DOHH2 (cell line): ENCODE measurements around the gene SLC1A3.
A peak's percentile ranks its signal among the peaks of the same experiment; 100 is the strongest.

ENCODE experiments used
- H3F3A ChIP-seq: fragments of 200-600 bp; sonication (generic), shearing (Covaris generic); 2 replicates; pipeline ENCODE4 v1.6.0; 2016; ENCODE audit warnings: antibody characterized with exemption, mild to moderate bottlenecking; ENCODE audit not compliant: control insufficient read depth, insufficient read depth
- H3K27ac ChIP-seq: fragments of 200-600 bp; sonication (generic); 2 replicates; pipeline ENCODE4 v1.5.1; 2014; ENCODE audit warnings: low read depth, mild to moderate bottlenecking, low read length, moderate library complexity
- H3K27me3 ChIP-seq: fragments of 200-600 bp; sonication (generic); 2 replicates; pipeline ENCODE4 v1.6.1; 2014; ENCODE audit warnings: mild to moderate bottlenecking, low read length, mixed read lengths; ENCODE audit not compliant: control insufficient read depth
- H3K36me3 ChIP-seq: fragments of 200-600 bp; sonication (generic); 2 replicates; pipeline ENCODE4 v1.6.1; 2014; ENCODE audit warnings: mild to moderate bottlenecking, low read length, moderate library complexity, mixed read lengths; ENCODE audit not compliant: control insufficient read depth
- H3K4me1 ChIP-seq: fragments of 200-600 bp; sonication (generic); 2 replicates; pipeline ENCODE4 v1.6.1; 2014; ENCODE audit warnings: mild to moderate bottlenecking, low read length, mixed read lengths; ENCODE audit not compliant: control insufficient read depth
- H3K4me2 ChIP-seq: fragments of 200-600 bp; sonication (generic); 2 replicates; pipeline ENCODE4 v1.6.0; 2014; ENCODE audit warnings: mild to moderate bottlenecking, low read length, moderate library complexity
- H3K4me3 ChIP-seq: fragments of 200-600 bp; sonication (generic); 2 replicates; pipeline ENCODE4 v1.5.1; 2014; ENCODE audit warnings: mild to moderate bottlenecking, low read length, mixed read lengths
- H3K79me2 ChIP-seq: fragments of 200-600 bp; sonication (generic); 2 replicates; pipeline ENCODE4 v1.6.1; 2014; ENCODE audit warnings: mild to moderate bottlenecking, low read length, mixed read lengths; ENCODE audit not compliant: control insufficient read depth
- H3K9me2 ChIP-seq: fragments of 200-600 bp; sonication (generic); replicated peaks from 2 replicates; pipeline ENCODE4 v1.6.1; 2014; ENCODE audit warnings: mild to moderate bottlenecking, low read length, mixed read lengths; ENCODE audit not compliant: control insufficient read depth
- H3K9me3 ChIP-seq: fragments of 200-600 bp; sonication (generic); 2 replicates; pipeline ENCODE4 v1.6.1; 2014; ENCODE audit warnings: antibody characterized with exemption, low read length, mixed read lengths; ENCODE audit not compliant: control insufficient read depth, insufficient read depth
- H4K20me1 ChIP-seq: fragments of 200-600 bp; sonication (generic); 2 replicates; pipeline ENCODE4 v1.6.0; 2014; ENCODE audit warnings: low read depth, mild to moderate bottlenecking, antibody characterized with exemption, low read length, moderate library complexity; ENCODE audit not compliant: control insufficient read depth, insufficient read depth
- EZH2phosphoT487 ChIP-seq: fragments of 200-600 bp; sonication (generic); IDR thresholded peaks from 2 replicates; pipeline ENCODE4 v1.6.1; 2017; ENCODE audit warnings: borderline replicate concordance, mild to moderate bottlenecking, antibody characterized with exemption, low read length, moderate library complexity, mixed read lengths
- TF ChIP-seq, protein P1 (sequence below): fragments of 200-600 bp; sonication (generic); IDR thresholded peaks from one replicate; pipeline ENCODE4 v1.5.1; 2014; ENCODE audit warnings: antibody characterized with exemption, mild to moderate bottlenecking, low read depth, low read length; ENCODE audit not compliant: poor library complexity, severe bottlenecking

The SLC1A3 gene

GRCh38 chr5:36600917-36601527, 5.4 kb upstream of the SLC1A3 start:
- Histone ChIP-seq H3K36me3 (no peaks in the 10 kb centered on the region), H3K27ac (no peak overlapping the region), H3K4me2 (no peak overlapping the region), H3K79me2 (no peaks in the 10 kb centered on the region), H3K27me3 (peaks cover 7% of the 10 kb centered on the region), H3K4me3 (no peak overlapping the region), H3K9me2 (no peaks in the 10 kb centered on the region), H3K9me3 (no peaks in the 10 kb centered on the region), H3K4me1 (peaks cover 7% of the 10 kb centered on the region; the same call in 1 of the 2 replicates), H3F3A (no peaks in the 10 kb centered on the region), H4K20me1 (no peaks in the 10 kb centered on the region)
- TF ChIP-seq, protein P1, sequence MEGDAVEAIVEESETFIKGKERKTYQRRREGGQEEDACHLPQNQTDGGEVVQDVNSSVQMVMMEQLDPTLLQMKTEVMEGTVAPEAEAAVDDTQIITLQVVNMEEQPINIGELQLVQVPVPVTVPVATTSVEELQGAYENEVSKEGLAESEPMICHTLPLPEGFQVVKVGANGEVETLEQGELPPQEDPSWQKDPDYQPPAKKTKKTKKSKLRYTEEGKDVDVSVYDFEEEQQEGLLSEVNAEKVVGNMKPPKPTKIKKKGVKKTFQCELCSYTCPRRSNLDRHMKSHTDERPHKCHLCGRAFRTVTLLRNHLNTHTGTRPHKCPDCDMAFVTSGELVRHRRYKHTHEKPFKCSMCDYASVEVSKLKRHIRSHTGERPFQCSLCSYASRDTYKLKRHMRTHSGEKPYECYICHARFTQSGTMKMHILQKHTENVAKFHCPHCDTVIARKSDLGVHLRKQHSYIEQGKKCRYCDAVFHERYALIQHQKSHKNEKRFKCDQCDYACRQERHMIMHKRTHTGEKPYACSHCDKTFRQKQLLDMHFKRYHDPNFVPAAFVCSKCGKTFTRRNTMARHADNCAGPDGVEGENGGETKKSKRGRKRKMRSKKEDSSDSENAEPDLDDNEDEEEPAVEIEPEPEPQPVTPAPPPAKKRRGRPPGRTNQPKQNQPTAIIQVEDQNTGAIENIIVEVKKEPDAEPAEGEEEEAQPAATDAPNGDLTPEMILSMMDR: no peak
- TF ChIP-seq EZH2phosphoT487: no peak

GRCh38 chr5:36602704-36603321, 3.6 kb upstream of the SLC1A3 start:
- Histone ChIP-seq H3K9me2 (no peaks in the 10 kb centered on the region), H3F3A (no peaks in the 10 kb centered on the region), H3K4me3 (no peak overlapping the region), H3K27me3 (peaks cover 22% of the 10 kb centered on the region), H3K9me3 (no peaks in the 10 kb centered on the region), H3K4me2 (no peak overlapping the region), H3K27ac (no peak overlapping the region), H3K4me1 (0 out of 2 replicates have a peak, but pooled peaks cover 8% of the 10 kb centered on the region), H4K20me1 (no peaks in the 10 kb centered on the region), H3K79me2 (peaks cover 8% of the 10 kb centered on the region), H3K36me3 (no peaks in the 10 kb centered on the region)
- TF ChIP-seq, protein P1: peak; percentile 35
- TF ChIP-seq EZH2phosphoT487: no peak

- Histone ChIP-seq H3K9me3 (no peaks in the 10 kb centered on the region), H3K4me1 (peaks cover 17% of the 10 kb centered on the region), H3K9me2 (no peaks in the 10 kb centered on the region), H3K79me2 (peaks cover 10% of the 10 kb centered on the region), H4K20me1 (no peaks in the 10 kb centered on the region), H3K36me3 (peaks cover 5% of the 10 kb centered on the region; the same call in 1 of the 2 replicates), H3F3A (no peaks in the 10 kb centered on the region), H3K27me3 (peaks cover 26% of the 10 kb centered on the region), H3K27ac (no peak overlapping the region), H3K4me3 (no peak overlapping the region), H3K4me2 (no peak overlapping the region)
- TF ChIP-seq, protein P1: no peak
Observed at GRCh38 chr5:36605241-36605640, 1.2 kb upstream of the SLC1A3 start.
